Fibroblast of skin of scalp (primary cell): ENCODE results near the gene CDC26.
"Not testable (repeated sequence)": the region's sequence is repeated elsewhere in the genome, so short reads cannot be mapped to it uniquely, and the experiment has no call there.

Experiments used
- DNase-seq: peaks from one replicate; pipeline ENCODE4 v3.0.0-alpha.2; 2013

Gene CDC26

DNA sequence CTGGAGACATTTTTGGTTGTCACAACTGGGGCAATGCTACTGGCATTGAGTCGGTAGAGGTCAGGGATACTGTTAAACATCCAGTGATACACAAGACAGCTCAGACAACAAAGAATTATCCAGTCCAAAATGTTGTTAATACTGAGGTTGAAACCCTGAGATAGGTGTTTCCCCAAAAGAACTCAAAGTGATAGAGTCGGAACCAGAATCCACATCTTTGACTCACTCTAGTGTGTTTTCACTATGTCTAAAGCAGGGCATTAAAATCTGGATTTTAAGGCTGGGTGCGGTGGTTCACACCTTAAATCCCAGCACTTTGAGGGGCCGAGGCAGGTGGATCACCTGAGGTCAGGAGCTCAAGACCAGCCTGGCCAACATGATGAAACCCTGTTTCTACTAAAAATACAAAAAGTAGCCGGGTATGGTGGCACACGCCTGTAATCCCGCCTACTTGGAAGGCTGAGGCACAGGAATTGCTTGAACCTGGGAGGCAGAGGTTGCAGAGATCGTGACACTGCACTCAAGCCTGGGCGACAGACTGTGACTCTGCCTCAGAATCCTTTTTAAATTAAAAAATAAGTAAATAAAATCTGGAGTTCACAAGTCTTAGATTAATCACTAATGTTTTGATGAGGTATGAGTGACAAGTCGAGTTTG lies 37.0 kb downstream of the CDC26 start:
- no peak for DNase-seq

DNA sequence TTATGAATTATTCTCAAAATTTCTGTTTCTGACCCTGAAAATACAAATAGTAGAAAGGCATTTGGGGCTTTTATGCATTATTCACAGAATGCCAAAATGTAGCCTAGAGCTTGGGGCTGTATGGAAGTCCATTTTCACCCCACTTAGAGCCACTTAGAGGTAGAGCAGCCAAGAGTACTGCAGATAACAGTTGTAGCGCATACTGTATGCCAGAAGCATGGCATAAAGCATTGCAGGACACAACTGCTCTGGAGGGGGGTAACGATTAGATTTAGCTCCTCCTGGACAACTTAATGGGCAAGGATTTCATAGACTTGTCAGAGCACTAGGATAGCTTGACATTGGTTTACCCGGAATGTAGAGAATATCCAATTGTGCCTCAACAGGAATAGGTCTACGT lies 38.3 kb downstream of the CDC26 start:
- DNase-seq, result no peak

DNA sequence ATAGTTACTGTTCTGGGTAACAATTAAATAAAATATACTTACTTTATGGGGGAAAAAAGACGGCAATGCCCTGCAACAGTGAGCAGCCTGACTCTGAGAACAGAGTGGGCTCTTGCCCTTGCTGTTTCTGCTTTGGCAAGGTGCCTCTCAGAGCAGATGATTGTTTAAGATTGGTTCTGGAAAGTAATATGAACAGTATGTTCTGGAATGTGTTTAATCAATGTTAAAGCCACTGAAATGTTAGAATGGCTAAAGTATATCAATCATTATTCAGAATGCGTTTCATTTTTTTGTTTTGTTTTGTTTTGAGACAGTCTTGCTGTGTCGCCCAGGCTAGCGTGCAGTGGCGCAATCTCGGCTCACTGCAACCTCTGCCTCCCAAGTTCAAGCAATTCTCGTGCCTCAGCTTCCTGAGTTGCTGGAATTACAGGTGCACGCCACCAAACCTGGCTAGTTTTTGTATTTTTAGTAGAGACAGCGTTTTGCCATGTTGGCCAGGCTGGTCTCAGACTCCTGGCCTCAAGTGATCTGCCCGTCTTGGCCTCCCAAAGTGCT lies 39.6 kb downstream of the CDC26 start:
- not testable (repeated sequence) for DNase-seq

DNA sequence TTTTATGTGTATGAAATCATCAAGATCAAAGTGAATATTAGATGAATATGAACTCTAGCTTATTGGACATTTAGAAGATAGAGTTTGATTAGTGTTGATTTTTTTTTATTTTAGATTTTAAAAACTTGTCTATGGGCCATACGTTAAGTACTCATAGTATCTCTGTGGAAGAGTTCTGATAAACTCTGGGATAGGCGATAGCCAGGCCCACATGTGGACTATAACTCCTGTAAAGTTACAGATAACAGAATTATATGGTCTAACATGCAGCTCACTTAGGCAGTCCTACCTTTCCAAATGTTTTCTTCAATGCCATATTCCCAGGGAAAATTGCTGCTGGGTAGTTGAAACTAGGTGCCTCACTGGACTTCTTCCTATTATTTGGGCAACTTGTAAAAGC lies 43.7 kb downstream of the CDC26 start:
- DNase-seq, result no peak

DNA sequence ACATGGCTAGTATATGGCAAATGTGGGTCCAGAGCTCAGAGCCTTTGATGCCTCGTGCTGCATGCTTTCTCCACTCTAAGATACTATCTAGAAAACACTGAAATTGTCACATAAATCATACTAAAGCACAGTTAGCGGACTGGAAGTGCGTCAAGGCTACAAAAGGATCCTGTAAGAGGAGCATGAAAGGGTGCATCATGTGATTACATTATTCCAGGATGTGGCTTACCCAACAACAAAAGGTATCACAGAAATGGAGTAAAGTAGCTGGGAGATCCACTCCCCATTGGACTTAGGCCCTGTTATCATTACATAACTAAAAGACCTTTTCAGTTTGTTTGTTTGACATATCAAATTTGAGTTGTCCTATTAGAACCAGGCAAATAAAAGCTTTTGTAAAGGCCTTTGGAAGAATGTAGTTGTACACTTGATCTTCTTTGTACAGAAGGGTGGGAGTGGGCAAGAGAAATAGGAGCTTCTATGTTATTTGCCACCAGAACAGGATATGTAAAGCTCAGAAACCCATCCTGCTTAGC lies 47.2 kb downstream of the CDC26 start:
- no peak for DNase-seq

DNA sequence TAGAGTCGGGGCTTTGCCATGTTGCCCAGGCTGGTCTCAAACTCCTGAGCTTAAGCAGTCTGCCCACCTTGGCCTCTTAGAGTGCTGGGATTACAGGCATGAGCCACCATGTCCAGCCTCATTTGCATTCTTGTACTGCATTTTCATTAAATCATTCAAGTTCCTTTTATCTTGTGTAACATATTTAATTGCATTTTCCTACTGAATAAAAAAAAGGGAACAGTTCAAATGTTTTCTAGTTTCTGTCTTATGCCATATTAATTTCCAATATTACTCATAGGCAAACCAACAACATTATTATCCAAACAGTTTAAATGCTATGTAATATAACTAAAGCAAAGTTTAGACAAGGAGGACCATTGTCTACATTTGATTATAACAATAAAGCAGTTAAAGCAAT lies 47.9 kb downstream of the CDC26 start:
- DNase-seq, result no peak

DNA sequence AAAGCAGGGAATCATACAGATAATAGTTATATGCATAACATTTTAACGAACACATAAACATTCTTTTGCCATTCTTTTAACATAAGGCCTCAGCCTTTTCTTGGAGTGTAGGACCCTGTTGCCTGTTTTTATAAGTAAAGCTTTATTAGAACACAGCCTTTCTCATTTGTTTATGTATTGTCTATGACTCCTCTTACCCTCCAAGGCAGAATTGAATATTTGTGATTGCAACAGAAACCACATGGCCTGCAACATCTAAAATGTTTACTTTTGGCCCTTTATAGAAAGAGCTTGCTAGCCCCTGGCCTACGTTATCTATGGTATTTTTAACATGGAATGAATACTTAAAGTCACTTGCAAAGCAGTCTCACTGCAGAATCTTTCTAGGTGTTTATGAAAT lies 51.4 kb downstream of the CDC26 start:
- peak; percentile 33 for DNase-seq

DNA sequence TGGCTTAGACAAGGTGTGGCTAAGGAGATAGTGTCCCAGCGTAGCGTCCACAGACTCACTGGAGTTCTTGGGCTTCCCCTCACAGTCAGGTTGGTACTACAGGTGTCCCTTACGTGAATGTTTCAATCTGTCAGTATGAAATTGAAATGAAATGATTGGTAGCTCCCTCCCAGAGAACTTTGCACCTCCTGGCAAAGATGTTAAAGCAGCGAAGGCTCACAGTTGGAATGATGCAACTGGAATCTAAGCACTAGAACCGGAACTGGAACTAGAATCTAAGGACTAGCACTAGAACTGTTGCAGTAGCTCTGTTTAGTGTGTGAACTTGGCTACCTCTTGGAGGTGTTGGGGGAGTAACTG lies 52.9 kb downstream of the CDC26 start:
- peak; percentile 36 for DNase-seq

DNA sequence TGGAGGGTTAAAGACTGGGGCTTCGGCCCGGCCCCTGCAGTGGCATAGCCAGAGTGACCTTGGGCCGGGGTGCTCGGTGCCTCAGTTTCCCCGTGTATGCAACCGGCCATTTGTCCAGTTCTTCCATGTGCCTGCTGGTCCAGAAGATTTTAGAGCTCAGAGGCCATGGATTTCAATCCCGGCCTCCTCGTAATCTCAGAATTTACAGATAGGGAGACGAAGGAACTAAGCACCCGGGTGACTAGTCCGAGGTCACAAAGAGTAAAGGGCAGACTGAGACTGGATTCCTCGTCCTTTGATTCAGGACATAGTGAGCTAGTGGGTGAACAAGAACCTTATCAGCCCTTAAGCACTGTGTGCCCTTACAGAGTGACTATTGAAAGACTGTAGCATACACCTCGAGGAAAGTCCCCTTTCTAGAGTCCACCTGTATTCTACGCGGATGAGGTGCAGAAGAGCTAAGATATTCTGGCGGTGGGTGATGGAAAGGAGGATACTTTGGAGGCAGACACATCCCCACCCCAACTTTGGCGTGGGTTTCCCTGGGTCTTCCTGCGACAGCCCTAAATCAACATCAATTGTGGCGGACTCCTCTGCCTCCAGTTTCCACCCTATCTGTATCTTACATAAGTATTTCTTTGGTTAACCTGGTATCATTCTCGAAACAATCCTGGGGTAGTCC lies 53.4 kb downstream of the CDC26 start:
- DNase-seq, result no peak

DNA sequence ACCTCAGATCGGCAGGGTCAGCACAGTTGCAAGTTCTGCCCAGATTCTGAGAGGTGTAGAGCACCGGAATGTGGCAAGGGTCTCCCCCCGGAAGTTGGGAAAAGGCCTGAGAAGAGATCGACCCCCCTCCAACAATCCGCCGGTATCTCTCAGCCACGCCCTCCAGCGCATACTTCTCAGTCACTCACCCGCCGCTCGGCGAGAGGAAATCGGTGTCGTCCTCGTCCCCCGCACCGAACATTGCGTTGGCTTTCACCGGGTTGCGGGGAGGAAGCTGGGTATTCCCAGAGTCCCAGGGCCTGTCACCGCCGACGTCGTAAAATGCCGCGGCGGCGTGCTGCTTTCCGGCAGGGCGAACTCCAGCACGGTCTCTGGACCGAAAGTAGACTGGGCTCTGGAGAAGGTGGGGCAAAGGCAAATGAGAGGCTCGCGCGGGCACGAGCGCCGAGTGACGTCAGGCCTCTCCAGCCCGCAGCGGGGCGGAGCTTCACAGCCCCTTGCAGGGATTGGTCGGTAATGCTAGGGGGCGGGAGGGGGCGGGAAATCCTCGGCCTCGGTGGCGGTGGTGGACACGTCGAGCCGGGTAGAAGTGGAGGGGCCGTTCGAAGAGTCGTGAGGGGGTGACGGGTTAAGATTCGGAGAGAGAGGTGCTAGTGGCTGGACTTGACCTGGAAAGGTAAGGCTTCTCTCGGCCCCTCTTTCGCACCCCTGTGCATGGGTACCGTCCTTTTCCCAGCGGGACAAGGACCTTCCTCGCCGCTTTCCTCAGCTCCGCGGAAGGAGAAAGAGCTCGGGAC lies 54.2 kb downstream of the CDC26 start, which contains the start of the genes FKBP15 and SLC31A1:
Gene FKBP15, minus strand, starts transcription at position 275 of the 797 bp plus-strand sequence. Its CDS starts 34 bp downstream, at position 241.
Gene SLC31A1, plus strand, starts transcription at position 542 of the 797 bp plus-strand sequence. CDS start 34,605 bp downstream, outside the sequence.
- DNase-seq, result peak; percentile 99

DNA sequence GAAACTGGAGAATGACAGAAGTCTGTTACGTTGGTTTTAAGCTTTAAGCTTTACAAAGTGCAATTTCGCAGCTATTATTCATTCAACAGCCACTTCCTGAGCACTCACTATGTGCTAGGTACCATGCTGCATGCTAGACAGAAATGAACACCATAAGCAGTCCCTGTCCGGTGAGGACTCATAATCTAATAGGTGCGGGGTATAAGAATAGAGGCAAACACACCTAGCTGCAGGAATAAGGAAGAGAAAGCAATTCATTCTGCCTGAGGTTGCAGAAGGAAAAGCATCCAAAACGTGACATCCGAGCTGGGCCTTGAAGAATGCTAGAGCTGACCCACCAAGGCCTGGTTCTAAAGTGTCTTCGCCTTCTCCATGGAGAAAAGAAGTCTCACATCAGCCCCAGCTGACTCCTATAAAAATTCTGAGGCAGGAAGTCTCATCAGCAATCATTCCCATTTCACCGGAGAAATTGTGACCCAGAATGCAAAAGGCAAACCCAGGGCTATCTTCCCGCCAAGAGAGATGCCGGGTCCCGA lies 54.8 kb downstream of the CDC26 start:
- DNase-seq, result no peak

DNA sequence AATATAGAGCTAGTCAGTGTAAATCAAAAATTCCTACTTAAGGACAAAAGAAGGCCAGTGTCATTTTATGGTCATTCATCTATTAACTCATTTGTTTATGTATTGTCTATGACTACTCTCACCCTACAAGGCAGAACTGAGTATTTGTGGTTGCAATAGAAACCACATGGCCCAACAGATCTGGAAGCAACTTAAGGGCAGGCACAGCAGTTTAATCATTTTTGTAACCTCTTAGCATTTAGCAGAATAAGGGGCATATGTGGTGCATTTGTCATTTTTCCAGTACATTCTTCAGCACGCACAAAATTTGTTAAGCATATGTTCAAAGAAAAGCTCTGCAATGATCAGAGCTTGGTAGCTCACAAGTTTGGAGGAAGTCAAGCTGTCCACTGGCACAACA lies 55.4 kb downstream of the CDC26 start:
- peak; percentile 55 for DNase-seq

DNA sequence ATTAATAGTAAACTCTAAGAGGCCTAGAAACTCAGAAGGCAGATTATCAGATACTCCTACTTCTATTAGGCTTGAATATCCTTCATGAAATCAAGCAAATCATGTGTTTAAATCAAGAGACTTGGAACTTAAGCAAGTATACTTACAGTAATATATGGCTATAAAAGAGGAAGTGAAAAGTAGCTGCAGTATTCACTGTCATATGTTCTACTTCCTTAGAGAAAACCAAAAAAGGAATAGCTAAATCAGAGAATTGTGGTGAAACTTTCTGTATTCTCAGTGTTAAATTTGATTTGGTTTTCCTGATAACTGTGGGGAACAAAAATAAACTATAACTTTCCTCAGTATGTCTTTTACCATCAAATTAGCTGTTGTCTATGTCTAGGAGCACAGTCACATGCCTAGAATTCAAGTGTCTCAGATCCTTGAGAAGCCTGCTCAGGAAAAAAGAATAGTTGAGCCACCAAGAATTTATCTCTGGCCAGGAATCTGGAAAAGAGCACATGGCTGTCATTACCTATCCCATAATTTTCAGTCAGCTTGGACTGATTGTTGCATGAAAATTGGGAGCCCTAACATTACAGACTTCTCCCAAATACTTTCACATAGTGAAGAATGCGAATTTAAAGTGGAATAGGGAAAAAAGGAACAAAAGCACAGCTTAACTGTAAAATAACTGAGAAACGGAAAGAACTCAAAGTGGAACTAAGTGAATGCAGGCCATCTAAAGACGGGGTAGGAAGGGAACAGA lies 56.0 kb downstream of the CDC26 start:
- no peak for DNase-seq
